MM.1S (cell line): Measurements from ENCODE around the gene GAST.
A peak's percentile ranks its signal among the peaks of the same experiment; 100 is the strongest.

Source experiments
- DNase-seq: peaks from one replicate; pipeline ENCODE4 v3.0.0-alpha.2; 2015
- H2AFZ ChIP-seq: fragments of 300-600 bp; sonication (generic); 2 replicates; pipeline ENCODE4 v1.6.0; 2016; ENCODE audit warnings: antibody characterized with exemption, low read length
- H3F3A ChIP-seq: fragments of 300-600 bp; sonication (generic); 2 replicates; pipeline ENCODE4 v1.6.1; 2016; ENCODE audit warnings: mild to moderate bottlenecking, antibody characterized with exemption, low read length, moderate library complexity, mixed read lengths; ENCODE audit not compliant: insufficient read depth
- H3K27ac ChIP-seq: fragments of 300-600 bp; sonication (generic); 2 replicates; pipeline ENCODE4 v1.5.1; 2016; ENCODE audit warnings: mild to moderate bottlenecking, low read length
- H3K27me3 ChIP-seq: fragments of 300-600 bp; sonication (generic); replicated peaks from 2 replicates; pipeline ENCODE4 v1.6.0; 2016; ENCODE audit warnings: low read length; ENCODE audit not compliant: insufficient read depth
- H3K36me3 ChIP-seq: fragments of 300-600 bp; sonication (generic); replicated peaks from 2 replicates; pipeline ENCODE4 v1.6.1; 2016; ENCODE audit warnings: mild to moderate bottlenecking, low read length, mixed read lengths; ENCODE audit not compliant: insufficient read depth
- H3K4me1 ChIP-seq: fragments of 300-600 bp; sonication (generic); 2 replicates; pipeline ENCODE4 v1.6.1; 2016; ENCODE audit warnings: low read length, mixed read lengths
- H3K4me2 ChIP-seq: fragments of 300-600 bp; sonication (generic); 2 replicates; pipeline ENCODE4 v1.6.0; 2016; ENCODE audit warnings: low read depth, low read length
- H3K4me3 ChIP-seq: fragments of 300-600 bp; sonication (generic); 2 replicates; pipeline ENCODE4 v1.5.1; 2016; ENCODE audit warnings: low read length, mixed read lengths
- H3K79me2 ChIP-seq: fragments of 300-600 bp; sonication (generic); 2 replicates; pipeline ENCODE4 v1.6.1; 2016; ENCODE audit warnings: mixed run types, low read length, mixed read lengths
- H3K9ac ChIP-seq: fragments of 300-600 bp; sonication (generic); 2 replicates; pipeline ENCODE4 v1.6.1; 2016; ENCODE audit warnings: low read length, mixed read lengths
- H3K9me2 ChIP-seq: fragments of 300-600 bp; sonication (generic); replicated peaks from 2 replicates; pipeline ENCODE4 v1.6.1; 2016; ENCODE audit warnings: mild to moderate bottlenecking, low read length, mixed read lengths; ENCODE audit not compliant: insufficient read depth
- H3K9me3 ChIP-seq: fragments of 300-600 bp; sonication (generic); replicated peaks from 2 replicates; pipeline ENCODE4 v1.6.1; 2016; ENCODE audit warnings: mild to moderate bottlenecking, low read length, mixed read lengths; ENCODE audit not compliant: insufficient read depth
- H4K20me1 ChIP-seq: fragments of 300-600 bp; sonication (generic); 2 replicates; pipeline ENCODE4 v1.6.1; 2016; ENCODE audit warnings: mild to moderate bottlenecking, low read length, moderate library complexity, mixed read lengths; ENCODE audit not compliant: insufficient read depth
- CTCF ChIP-seq: fragments of 300-600 bp; sonication (generic); IDR thresholded peaks from 2 replicates; pipeline ENCODE4 v1.5.1; 2016; ENCODE audit warnings: antibody characterized with exemption, low read length, mixed read lengths
- EZH2 ChIP-seq: fragments of 300-600 bp; sonication (generic); optimal IDR thresholded peaks from 2 replicates; pipeline ENCODE3; 2017; ENCODE audit warnings: low read depth, mild to moderate bottlenecking, antibody characterized with exemption, low read length, mixed read lengths
- EZH2phosphoT487 ChIP-seq: fragments of 300-600 bp; sonication (generic); IDR thresholded peaks from 2 replicates; pipeline ENCODE4 v1.6.1; 2018; ENCODE audit warnings: antibody characterized with exemption, low read length

Gene GAST

GRCh38 chr17:41664587-41665565 lies 47.3 kb upstream of the GAST start:
- Histone ChIP-seq H3K9me3 (no peaks in the 10 kb centered on the region), H2AFZ (peak overlapping the region; percentile 82; the same call in 1 of the 2 replicates), H3K4me1 (peaks cover 10% of the 10 kb centered on the region), H3K27ac (peak overlapping the region; percentile 95), H3K4me3 (peak overlapping the region; percentile 75), H3K9ac (peak overlapping the region; percentile 86), H3K36me3 (no peaks in the 10 kb centered on the region), H4K20me1 (no peaks in the 10 kb centered on the region), H3K9me2 (no peaks in the 10 kb centered on the region), H3K79me2 (no peaks in the 10 kb centered on the region), H3K4me2 (peak overlapping the region; percentile 83), H3K27me3 (no peaks in the 10 kb centered on the region), H3F3A (peaks cover 32% of the 10 kb centered on the region)
- TF ChIP-seq CTCF (no peak), EZH2 (no peak), EZH2phosphoT487 (no peak)
- no peak for DNase-seq

- Histone ChIP-seq H3K9me3 (no peaks in the 10 kb centered on the region), H3K79me2 (no peaks in the 10 kb centered on the region), H3K9me2 (no peaks in the 10 kb centered on the region), H3K36me3 (no peaks in the 10 kb centered on the region), H3F3A (peaks cover 32% of the 10 kb centered on the region), H3K9ac (peak overlapping the region; percentile 86), H3K4me1 (peaks cover 10% of the 10 kb centered on the region), H3K4me3 (peak overlapping the region; percentile 75), H4K20me1 (no peaks in the 10 kb centered on the region), H2AFZ (peak overlapping the region; percentile 82; the same call in 1 of the 2 replicates), H3K27ac (peak overlapping the region; percentile 95), H3K4me2 (peak overlapping the region; percentile 83), H3K27me3 (no peaks in the 10 kb centered on the region)
- peak; percentile 97 for DNase-seq
- peak; percentile 95 for TF ChIP-seq CTCF
- TF ChIP-seq EZH2phosphoT487, result no peak
- TF ChIP-seq EZH2, result no peak
Measured at GRCh38 chr17:41665566-41666236, 46.4 kb upstream of the GAST start.

- H3K9me3 ChIP-seq, result no peaks in the 10 kb centered on the region
- peak overlapping the region; percentile 95 for H3K27ac ChIP-seq
- no peaks in the 10 kb centered on the region for H3K27me3 ChIP-seq
- DNase-seq, result peak; percentile 97
- H4K20me1 ChIP-seq, result no peaks in the 10 kb centered on the region
- peak overlapping the region; percentile 75 for H3K4me3 ChIP-seq
- peak overlapping the region; percentile 83 for H3K4me2 ChIP-seq
- peak overlapping the region; percentile 86 for H3K9ac ChIP-seq
- no peaks in the 10 kb centered on the region for H3K79me2 ChIP-seq
- no peaks in the 10 kb centered on the region for H3K9me2 ChIP-seq
- peaks cover 32% of the 10 kb centered on the region for H3F3A ChIP-seq
- peaks cover 10% of the 10 kb centered on the region for H3K4me1 ChIP-seq
- no peaks in the 10 kb centered on the region for H3K36me3 ChIP-seq
- no peak overlapping the region for H2AFZ ChIP-seq
- TF ChIP-seq EZH2phosphoT487 (no peak), CTCF (no peak; the same call in 1 of the 2 replicates), EZH2 (no peak)
Measured at GRCh38 chr17:41666237-41666641, 45.9 kb upstream of the GAST start.
